Fibroblast of skin of scalp (primary cell): ENCODE results near the gene HSBP1L1. TPM values are rescaled to one million over a fixed set of nuclear protein-coding genes. Genes with fewer than 3 reads are reported as not detected.

Experiments
- DNase-seq: peaks from one replicate; pipeline ENCODE4 v3.0.0-alpha.2; 2013
- polyA plus RNA-seq, 2 experiments: library from polyadenylated mRNA; unstranded; fragments of 120-200 nt; gene quantifications; one replicate each; pipeline ENCODE4 v1.2.1, GENCODE V29; 2013; ENCODE audit not compliant: insufficient read length in 2 of 2

The HSBP1L1 gene
- polyA plus RNA-seq (2013, experiment 1 of 2; ENCODE audit: insufficient read length): 3.5 TPM
- polyA plus RNA-seq (2013, experiment 2 of 2; ENCODE audit: insufficient read length): 3.2 TPM

GRCh38 chr18:79964330-79965118 lies at the start of gene HSBP1L1:
HSBP1L1 (plus strand) TSS chr18:79964643; CDS start chr18:79964736, 93 bp downstream.
- peak; percentile 20 for DNase-seq

- no peak for DNase-seq
Measured at GRCh38 chr18:79915161-79916127, 49.0 kb upstream of the HSBP1L1 start.

- DNase-seq: no peak
Measured at GRCh38 chr18:79916128-79916494, 48.3 kb upstream of the HSBP1L1 start.

- no peak for DNase-seq
Measured at GRCh38 chr18:79916546-79917168, 47.8 kb upstream of the HSBP1L1 start.

GRCh38 chr18:79917169-79917852 lies 47.1 kb upstream of the HSBP1L1 start:
- DNase-seq: no peak

- DNase-seq: no peak
Measured at GRCh38 chr18:79917853-79918614, 46.4 kb upstream of the HSBP1L1 start.

- DNase-seq: no peak
Measured at GRCh38 chr18:79918615-79919011, 45.8 kb upstream of the HSBP1L1 start.

GRCh38 chr18:79919089-79919488 lies 45.4 kb upstream of the HSBP1L1 start:
- no peak for DNase-seq

GRCh38 chr18:79921984-79922965 lies 42.2 kb upstream of the HSBP1L1 start:
- no peak for DNase-seq

GRCh38 chr18:79922971-79923411 lies 41.5 kb upstream of the HSBP1L1 start:
- no peak for DNase-seq

- no peak for DNase-seq
Measured at GRCh38 chr18:79923896-79924585, 40.4 kb upstream of the HSBP1L1 start.

- DNase-seq: no peak
Measured at GRCh38 chr18:79924814-79925731, 39.4 kb upstream of the HSBP1L1 start.

GRCh38 chr18:79926306-79926705 lies 38.1 kb upstream of the HSBP1L1 start:
- DNase-seq: no peak

- no peak for DNase-seq
Measured at GRCh38 chr18:79926715-79927606, 37.5 kb upstream of the HSBP1L1 start.

GRCh38 chr18:79927607-79928562 lies 36.6 kb upstream of the HSBP1L1 start:
- no peak for DNase-seq

- no peak for DNase-seq
Measured at GRCh38 chr18:79928563-79928960, 35.9 kb upstream of the HSBP1L1 start.
